AG09319 (cell line): ENCODE data around the gene VGF.
"Not testable (repeated sequence)": the region's sequence is repeated elsewhere in the genome, so short reads cannot be mapped to it uniquely, and the experiment has no call there.

ENCODE experiments used
- DNase-seq: peaks from one replicate; pipeline ENCODE4 v3.0.0-alpha.2; 2010; ENCODE audit warnings: low read depth; ENCODE audit errors: extremely low read depth
- TF ChIP-seq, protein P1 (sequence below): IDR thresholded peaks from 2 replicates; pipeline ENCODE4 v1.5.1; 2011; ENCODE audit warnings: low read depth, mild to moderate bottlenecking, inconsistent platforms, low read length, moderate library complexity

Gene VGF

DNA sequence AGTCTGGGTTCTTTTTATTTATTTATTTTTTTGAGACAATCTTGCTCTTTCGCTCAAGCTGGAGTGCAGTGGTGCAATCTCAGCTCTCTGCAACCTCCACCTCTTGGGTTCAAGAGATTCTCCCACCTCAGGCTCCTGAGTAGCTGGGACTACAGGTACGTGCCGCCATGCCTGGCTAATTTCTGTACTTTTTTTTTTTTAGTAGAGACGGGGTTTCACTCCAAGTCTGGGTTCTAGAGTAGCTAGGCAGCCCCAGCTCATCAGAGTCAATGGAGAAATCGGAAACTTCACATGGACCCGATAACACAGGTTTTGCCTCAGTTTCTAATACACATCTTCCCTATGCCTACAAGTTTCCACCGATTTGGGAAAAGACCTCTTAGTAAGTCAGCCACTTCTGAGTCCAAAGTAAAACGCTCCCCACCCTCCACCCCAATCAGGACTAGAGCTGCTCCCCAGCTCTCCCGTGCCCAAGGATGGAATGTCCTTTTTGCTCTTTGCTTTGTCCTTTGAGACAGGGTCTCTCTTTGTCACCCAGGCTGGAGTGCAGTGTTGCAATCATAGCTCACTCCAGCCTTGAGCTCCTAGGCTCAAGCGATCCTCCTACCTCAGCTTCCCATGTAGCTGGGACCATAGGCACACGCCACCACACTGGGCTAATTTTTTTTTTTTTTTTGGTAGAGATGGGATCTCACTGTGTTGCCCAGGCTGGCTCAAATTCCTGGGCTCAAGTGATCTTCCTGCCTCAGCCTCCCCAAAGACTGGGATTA lies 42.3 kb downstream of the VGF start:
- no peak for DNase-seq
- TF ChIP-seq, protein P1, sequence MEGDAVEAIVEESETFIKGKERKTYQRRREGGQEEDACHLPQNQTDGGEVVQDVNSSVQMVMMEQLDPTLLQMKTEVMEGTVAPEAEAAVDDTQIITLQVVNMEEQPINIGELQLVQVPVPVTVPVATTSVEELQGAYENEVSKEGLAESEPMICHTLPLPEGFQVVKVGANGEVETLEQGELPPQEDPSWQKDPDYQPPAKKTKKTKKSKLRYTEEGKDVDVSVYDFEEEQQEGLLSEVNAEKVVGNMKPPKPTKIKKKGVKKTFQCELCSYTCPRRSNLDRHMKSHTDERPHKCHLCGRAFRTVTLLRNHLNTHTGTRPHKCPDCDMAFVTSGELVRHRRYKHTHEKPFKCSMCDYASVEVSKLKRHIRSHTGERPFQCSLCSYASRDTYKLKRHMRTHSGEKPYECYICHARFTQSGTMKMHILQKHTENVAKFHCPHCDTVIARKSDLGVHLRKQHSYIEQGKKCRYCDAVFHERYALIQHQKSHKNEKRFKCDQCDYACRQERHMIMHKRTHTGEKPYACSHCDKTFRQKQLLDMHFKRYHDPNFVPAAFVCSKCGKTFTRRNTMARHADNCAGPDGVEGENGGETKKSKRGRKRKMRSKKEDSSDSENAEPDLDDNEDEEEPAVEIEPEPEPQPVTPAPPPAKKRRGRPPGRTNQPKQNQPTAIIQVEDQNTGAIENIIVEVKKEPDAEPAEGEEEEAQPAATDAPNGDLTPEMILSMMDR, result no peak

DNA sequence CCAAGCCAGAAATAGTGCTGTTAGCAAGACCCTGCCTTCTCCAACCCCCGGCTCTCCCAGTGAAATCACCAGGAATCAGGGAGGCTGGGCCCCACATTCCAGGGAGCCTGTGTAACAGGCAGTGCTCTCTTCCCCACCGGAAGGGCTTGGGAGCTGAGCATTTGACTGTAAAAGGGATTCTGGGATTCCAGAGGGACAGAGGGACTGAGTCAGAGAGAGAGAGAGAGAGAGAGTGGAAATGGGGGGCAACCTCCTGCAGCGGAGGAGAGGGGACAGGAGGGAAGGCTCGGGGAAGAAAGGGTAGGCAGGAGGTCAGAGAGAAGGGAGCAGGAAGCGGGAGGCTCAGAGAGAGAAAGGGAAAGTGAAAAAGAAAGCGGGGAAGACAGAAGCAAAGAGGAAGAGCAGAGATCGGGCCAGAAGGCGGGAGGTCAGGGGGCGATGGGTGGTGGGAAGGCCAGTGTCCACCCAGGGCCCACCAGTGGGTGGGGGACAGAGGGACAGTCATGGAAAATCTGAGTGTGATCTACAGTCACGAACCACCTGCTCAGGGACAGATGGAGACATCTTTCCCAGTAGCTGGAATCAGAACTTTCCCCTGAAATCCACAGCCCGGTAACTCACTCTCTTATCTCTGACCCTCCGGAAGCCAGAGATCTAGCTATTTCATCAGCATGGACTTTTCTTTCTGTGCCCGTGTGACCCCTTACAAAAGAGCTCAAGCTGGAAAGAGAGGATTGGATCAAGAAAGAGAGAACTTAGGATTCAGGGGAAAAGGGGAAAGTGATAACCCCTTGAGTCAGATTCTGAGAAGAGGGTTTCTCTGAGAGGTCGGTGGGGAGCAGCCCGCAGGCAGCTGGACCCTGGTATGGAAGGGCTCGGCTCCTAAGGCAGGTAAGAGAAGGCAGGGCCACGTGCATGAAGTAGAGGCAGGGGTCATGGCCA lies 43.1 kb downstream of the VGF start:
- peak; percentile 93 for DNase-seq
- TF ChIP-seq, protein P1, result no peak

DNA sequence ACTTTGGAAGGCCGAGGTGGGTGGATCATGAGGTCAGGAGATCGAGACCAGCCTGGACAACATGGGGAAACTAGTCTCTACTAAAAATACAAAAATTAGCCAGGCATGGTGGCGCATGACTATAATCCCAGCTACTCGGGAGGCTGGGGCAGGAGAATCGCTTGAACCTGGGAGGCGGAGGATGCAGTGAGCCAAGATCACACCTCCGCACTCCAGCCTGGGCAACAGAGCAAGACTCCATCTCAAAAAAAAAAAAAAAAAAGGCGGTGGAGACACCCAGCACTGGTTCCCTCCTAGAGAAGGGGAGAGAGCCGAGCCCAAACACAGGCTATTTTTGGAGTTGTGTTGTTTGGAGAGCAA lies 43.8 kb downstream of the VGF start:
- not testable (repeated sequence) for DNase-seq

DNA sequence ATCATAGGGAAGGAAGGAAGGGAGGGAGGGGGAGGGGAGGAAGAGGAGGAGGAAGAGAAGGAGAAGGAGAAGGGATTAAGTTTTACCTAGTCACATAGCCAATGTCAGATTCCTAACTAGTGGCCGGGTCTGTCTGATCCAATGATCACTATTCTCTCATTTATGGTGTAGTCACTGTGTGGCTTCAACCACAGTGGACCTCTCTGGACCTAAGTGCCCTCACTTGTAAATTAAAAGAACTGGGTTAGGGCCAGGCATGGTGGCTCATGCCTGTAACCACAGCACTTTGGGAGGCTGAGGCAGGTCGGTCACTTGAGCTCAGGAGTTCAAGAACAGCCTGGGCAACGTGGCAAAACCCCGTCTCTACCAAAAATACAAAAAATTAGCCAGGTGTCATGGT lies 45.1 kb downstream of the VGF start:
- DNase-seq, result no peak
- TF ChIP-seq, protein P1, result no peak

DNA sequence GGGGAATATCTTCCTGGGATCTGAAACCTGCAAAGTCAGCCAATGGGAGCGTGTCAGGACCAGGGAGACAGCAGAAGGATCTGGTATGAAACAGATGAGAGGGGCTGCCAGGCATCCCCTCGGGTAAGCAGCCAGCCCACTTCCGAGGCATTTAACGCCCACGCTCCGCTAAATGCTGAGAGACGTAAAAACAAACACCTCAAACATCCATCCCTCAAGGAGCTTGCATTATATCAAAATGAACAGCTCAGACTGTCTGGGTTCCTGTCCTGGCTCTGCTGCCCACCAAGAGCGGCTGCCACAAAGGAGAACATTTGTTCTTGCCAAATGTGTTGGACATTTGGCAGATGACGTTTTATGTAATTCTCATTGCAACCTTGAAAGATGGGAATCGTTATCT lies 45.5 kb downstream of the VGF start:
- TF ChIP-seq, protein P1, result no peak
- DNase-seq, result no peak

DNA sequence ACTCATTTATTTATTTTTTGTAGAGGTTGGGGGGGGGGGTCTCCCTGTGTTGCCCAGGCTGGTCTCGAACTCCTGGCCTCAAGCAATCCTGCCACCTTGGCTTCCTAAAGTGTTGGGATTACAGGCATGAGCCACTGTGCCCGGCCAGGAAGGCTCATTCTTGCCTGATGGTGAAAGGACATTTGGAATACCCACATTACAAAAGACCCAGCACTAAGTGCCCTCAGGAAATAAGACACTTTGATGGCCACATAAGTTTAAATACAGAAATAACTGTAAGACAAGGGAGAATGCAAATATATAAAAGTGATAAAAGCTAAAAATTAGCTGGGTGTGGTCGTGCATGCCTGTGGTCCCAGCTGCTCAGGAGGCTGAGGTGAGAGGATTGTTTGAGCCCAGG lies 46.5 kb downstream of the VGF start:
- TF ChIP-seq, protein P1, result no peak
- DNase-seq, result no peak

DNA sequence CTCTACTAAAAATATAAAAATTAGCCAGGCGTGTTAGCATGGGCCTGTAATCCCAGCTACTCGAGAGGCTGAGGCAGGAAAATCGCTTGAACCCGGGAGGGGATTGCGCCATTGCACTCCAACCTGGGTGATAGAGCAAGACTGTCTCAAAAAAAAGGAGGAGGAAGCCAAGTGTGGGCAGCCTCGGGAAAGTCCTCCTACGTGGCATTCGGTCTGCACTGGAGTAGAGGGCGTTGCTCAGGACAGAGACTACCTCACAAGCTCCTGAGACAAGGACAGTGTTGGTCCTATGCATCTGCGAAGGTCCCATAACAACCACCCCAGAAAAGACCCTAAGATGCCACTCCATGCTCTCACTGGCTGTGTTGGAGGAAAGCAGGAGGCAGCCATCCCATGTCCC lies 48.5 kb downstream of the VGF start:
- TF ChIP-seq, protein P1, result no peak
- no peak for DNase-seq
